Measurements from ENCODE around the gene YTHDF1. TPM values are rescaled to one million over a fixed set of nuclear protein-coding genes. Genes with fewer than 3 reads are reported as not detected.

Gene YTHDF1
- total RNA-seq, 4 donors from 2014 or later, result 19.9 to 29.2 (median 22.9) TPM

DNA sequence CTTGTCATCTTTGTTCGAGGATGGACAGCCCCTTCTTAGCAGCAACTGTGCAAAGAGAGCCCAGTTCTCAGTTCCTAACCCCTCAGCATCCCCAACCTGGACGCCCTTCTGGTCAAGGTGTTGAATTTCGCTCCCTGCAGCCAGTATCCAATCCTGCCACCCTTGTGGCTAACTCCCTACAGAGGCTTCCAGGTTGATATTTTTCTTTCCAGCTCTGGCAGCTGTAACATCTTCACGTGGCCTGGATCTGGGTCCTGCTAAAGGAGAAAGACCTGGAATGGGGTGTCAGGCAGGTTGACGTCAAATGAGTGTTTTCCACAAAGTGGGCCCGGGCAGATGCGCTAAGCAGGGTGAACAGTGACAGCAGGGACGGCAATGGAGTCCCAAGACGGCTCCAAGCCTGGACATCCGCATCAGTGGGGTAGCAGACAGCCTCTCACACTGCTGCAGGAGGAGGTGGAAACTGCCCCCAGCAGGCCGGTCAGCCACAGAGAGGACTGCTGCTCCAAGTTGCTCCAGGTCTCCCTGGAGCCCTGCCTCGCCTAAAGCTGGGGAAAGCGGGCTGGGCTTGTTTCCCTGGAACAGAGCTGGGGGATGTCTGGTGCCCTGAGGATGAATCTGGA, 1.0 kb upstream of the YTHDF1 start:
- Histone ChIP-seq H3K4me3 (peak overlapping the region; percentile 69 to 97 (median 94)), H3K36me3 (peaks cover 0 to 28% (median 2%) of the 10 kb centered on the region in 3 donors), H3K4me1 (peaks cover 24 to 43% (median 33%) of the 10 kb centered on the region in 3 donors), H3K27ac (peak overlapping the region; percentile 85 to 90 (median 88)), H3K27me3 (peaks cover 0 to 33% (median 0%) of the 10 kb centered on the region in 4 donors), H3K9me3 (no peaks in the 10 kb centered on the region)
- TF ChIP-seq POLR2A (IDR thresholded peaks at IDR 0.05), result no peak
- TF ChIP-seq, protein P1, sequence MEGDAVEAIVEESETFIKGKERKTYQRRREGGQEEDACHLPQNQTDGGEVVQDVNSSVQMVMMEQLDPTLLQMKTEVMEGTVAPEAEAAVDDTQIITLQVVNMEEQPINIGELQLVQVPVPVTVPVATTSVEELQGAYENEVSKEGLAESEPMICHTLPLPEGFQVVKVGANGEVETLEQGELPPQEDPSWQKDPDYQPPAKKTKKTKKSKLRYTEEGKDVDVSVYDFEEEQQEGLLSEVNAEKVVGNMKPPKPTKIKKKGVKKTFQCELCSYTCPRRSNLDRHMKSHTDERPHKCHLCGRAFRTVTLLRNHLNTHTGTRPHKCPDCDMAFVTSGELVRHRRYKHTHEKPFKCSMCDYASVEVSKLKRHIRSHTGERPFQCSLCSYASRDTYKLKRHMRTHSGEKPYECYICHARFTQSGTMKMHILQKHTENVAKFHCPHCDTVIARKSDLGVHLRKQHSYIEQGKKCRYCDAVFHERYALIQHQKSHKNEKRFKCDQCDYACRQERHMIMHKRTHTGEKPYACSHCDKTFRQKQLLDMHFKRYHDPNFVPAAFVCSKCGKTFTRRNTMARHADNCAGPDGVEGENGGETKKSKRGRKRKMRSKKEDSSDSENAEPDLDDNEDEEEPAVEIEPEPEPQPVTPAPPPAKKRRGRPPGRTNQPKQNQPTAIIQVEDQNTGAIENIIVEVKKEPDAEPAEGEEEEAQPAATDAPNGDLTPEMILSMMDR (IDR thresholded peaks at IDR 0.05), result no peak
- intact Hi-C loops (cut with DNase I), result no loop called here
- DNase-seq, result no peak
- WGBS, 2 donors, result 36 to 90% methylated on average over 2 of the region's 13 CpGs

DNA sequence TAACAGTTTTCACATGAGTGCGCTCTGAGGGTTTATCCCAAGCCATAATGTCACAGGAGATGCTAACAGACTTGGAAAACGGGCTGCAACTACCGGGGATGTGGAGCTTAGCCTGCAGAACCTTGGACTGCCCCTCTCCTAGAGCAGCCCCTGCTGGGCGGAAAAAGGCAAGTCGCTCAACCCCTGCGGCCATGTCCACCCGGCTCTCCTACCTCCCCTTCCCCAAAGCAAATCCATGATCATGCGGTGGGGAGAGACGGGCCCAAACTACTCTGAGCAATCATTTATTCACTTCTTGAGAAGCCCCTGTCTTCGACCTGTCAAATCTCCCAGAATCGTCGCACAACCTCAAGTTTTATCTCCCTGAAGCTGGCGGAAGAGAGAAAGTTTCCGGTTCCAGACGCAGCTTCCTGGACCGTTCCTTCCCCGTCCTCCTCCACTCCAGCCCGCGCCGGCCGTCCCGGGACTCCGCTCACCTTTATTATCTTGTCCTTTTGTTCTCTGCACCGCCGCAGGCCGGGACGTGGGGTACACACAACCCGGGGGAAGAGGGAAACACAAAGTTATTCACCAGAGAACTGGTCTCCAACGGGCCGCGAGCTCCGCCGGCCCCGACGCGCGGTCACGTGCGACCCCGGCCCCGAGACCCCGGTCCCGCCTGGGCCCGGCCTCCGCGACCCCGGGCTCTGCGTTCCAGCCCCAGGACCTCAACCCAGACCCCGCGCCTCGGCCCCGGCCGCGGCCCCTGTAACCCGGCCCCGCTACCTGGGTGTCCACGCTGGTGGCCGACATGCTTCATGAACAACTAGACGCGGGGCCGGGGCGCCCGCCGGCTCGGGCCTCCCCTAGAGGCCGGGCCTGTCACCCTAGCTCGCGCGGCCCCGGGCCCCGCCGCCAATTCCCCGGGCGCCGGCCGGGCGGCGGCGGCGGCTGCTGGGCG, 560 bp downstream of the YTHDF1 start:
- no peak for TF ChIP-seq POLR2A (IDR thresholded peaks at IDR 0.05)
- TF ChIP-seq, protein P1 (IDR thresholded peaks at IDR 0.05), result peak in 1 of 6 experiments; percentile 23
- H3K27me3 ChIP-seq, result peaks cover 0 to 19% (median 0%) of the 10 kb centered on the region in 4 donors
- peak overlapping the region; percentile 69 to 97 (median 94) for H3K4me3 ChIP-seq
- intact Hi-C loops (cut with DNase I), result no loop called here
- H3K27ac ChIP-seq, result peak overlapping the region; percentile 71 to 90 (median 88)
- WGBS, 2 donors, result 2 to 3% methylated on average over 28 to 34 of the region's 81 CpGs
- peaks cover 24 to 59% (median 34%) of the 10 kb centered on the region in 3 donors for H3K4me1 ChIP-seq
- H3K36me3 ChIP-seq, result peaks cover 0 to 44% (median 8%) of the 10 kb centered on the region in 3 donors
- DNase-seq, result no peak
- no peaks in the 10 kb centered on the region for H3K9me3 ChIP-seq

DNA sequence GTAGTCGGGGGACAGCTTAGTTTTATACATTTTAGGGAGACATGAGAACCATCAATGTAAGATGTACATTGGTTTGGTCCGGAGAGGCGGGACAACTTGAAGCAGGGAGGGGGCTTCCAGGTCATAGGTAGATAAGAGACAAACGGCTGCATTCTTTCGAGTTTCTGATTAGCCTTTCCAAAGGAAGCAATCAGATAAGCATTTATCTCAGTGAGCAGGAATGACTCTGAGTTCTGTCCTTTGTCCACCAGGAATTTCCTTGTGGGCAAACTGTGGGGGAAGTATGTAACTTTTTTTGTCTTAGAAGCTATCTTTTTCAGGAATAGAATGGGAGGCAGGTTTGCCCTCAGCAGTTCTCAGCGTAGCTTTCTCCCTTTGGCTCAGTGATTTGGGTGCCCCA, 1.4 kb downstream of the YTHDF1 start:
- Histone ChIP-seq H3K4me1 (peaks cover 24 to 68% (median 34%) of the 10 kb centered on the region in 3 donors), H3K27me3 (peaks cover 0 to 10% (median 0%) of the 10 kb centered on the region in 4 donors), H3K9me3 (no peaks in the 10 kb centered on the region), H3K36me3 (peaks cover 0 to 53% (median 9%) of the 10 kb centered on the region in 3 donors), H3K27ac (no peak overlapping the region), H3K4me3 (peak overlapping the region in 2 of 4 donors; percentile 92 to 97)
- intact Hi-C loops (cut with DNase I), result no loop called here
- TF ChIP-seq, protein P1 (IDR thresholded peaks at IDR 0.05), result no peak
- no peak for TF ChIP-seq POLR2A (IDR thresholded peaks at IDR 0.05)
- 47 to 48% methylated on average over 6 of the region's 6 CpGs for WGBS, 2 donors
- DNase-seq, result no peak

DNA sequence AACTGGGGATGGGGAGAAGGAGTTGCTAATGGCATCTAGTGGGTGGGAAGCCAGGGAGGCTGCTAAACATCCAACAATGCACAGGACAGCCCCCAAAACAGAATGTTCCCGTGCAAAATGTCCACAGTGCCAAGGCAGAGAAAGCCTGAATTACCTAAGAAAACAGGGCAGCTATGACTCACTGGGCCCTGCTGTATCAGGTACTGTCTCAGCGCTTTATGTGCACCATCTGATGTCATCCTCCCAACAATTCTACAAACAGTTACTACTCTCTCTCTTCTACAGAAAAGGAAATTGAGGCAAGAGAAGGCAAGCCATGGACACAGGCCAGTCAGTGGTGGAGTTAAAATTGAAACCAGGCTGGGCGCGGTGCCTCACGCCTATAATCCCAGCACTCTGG, 3.1 kb downstream of the YTHDF1 start:
- TF ChIP-seq, protein P1 (IDR thresholded peaks at IDR 0.05), result no peak
- no peak for TF ChIP-seq POLR2A (IDR thresholded peaks at IDR 0.05)
- 50 to 60% methylated on average over 5 of the region's 5 CpGs for WGBS, 2 donors
- no peak overlapping the region for H3K4me3 ChIP-seq
- intact Hi-C loops (cut with DNase I), result no loop called here
- peaks cover 27 to 71% (median 34%) of the 10 kb centered on the region in 3 donors for H3K4me1 ChIP-seq
- H3K9me3 ChIP-seq, result no peaks in the 10 kb centered on the region
- peaks cover 0 to 70% (median 9%) of the 10 kb centered on the region in 3 donors for H3K36me3 ChIP-seq
- no peak overlapping the region for H3K27ac ChIP-seq
- no peaks in the 10 kb centered on the region for H3K27me3 ChIP-seq
- no peak for DNase-seq

DNA sequence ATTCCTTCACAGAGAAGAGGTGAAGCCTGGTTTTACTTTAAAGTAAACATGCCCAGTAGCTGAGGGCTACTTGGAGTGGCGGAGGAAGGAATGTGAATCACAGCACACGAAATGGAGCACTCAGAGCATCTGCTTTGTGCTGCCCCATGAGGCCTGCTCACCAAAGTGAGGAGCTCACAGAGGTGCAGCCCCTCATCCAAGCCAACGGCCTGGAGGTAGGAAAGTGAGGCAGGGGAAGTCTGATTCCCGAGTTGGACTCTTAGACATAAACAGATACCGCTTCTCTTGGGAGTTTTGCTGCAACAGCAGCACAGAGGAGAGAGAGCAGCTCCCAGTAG, 3.6 kb downstream of the YTHDF1 start:
- Histone ChIP-seq H3K27ac (no peak overlapping the region), H3K27me3 (no peaks in the 10 kb centered on the region), H3K9me3 (no peaks in the 10 kb centered on the region), H3K36me3 (peaks cover 0 to 74% (median 9%) of the 10 kb centered on the region in 3 donors), H3K4me1 (peaks cover 27 to 74% (median 34%) of the 10 kb centered on the region in 3 donors), H3K4me3 (no peak overlapping the region)
- TF ChIP-seq POLR2A (IDR thresholded peaks at IDR 0.05), result no peak
- TF ChIP-seq, protein P1 (IDR thresholded peaks at IDR 0.05), result no peak
- intact Hi-C loops (cut with DNase I), result no loop called here
- 71 to 72% methylated on average over 5 of the region's 5 CpGs for WGBS, 2 donors
- DNase-seq, result no peak

Measured in esophagus squamous epithelium (tissue), 5 donors.